CD14-positive monocyte (primary cell): ENCODE measurements around the gene MRRF. TPM values are rescaled to one million over a fixed set of nuclear protein-coding genes. Genes with fewer than 3 reads are reported as not detected.

Experiments
- DNase-seq, 3 donors: peaks; one replicate each; pipeline ENCODE4 v3.0.0-alpha.2; 2011 to 2022
- H2AFZ ChIP-seq: 2 replicates; pipeline ENCODE4 v1.6.0; 2012; ENCODE audit warnings: mild to moderate bottlenecking, low read depth, low read length, inconsistent platforms; ENCODE audit not compliant: insufficient read depth, poor library complexity, severe bottlenecking
- H3K27ac ChIP-seq, 2 donors: 1 replicate in 1 of 2; 2 replicates in 1 of 2; pipeline ENCODE4 v1.5.1; 2012 to 2013; ENCODE audit warnings: low read length in 2 of 2, control low read depth in 1 of 2, inconsistent platforms in 1 of 2, low read depth in 1 of 2, mild to moderate bottlenecking in 1 of 2
- H3K27me3 ChIP-seq, 2 donors: one replicate each; pipeline versions ENCODE4 v1.6.0 to v1.6.1; 2011 to 2013; ENCODE audit warnings: low read length in 2 of 2; ENCODE audit not compliant: control insufficient read depth in 2 of 2, insufficient read depth in 2 of 2
- H3K36me3 ChIP-seq, 2 donors: replicated peaks in 1 of 2; 1 replicate in 1 of 2; 2 replicates in 1 of 2; pipeline versions ENCODE4 v1.5.1 to v1.6.1; 2012 to 2013; ENCODE audit warnings: low read length in 2 of 2, control low read depth in 1 of 2, inconsistent platforms in 1 of 2, mild to moderate bottlenecking in 1 of 2; ENCODE audit not compliant: insufficient read depth in 2 of 2, control insufficient read depth in 1 of 2
- H3K4me1 ChIP-seq, 2 donors: 1 replicate in 1 of 2; 2 replicates in 1 of 2; pipeline versions ENCODE4 v1.5.1 to v1.6.1; 2012 to 2013; ENCODE audit warnings: low read length in 2 of 2, control low read depth in 1 of 2, inconsistent platforms in 1 of 2, mild to moderate bottlenecking in 1 of 2, moderate library complexity in 1 of 2; ENCODE audit not compliant: insufficient read depth in 2 of 2, control insufficient read depth in 1 of 2
- H3K4me2 ChIP-seq: replicated peaks from 2 replicates; pipeline ENCODE3; 2012; ENCODE audit warnings: low read length, moderate library complexity, mild to moderate bottlenecking; ENCODE audit not compliant: poor library complexity, severe bottlenecking; ENCODE audit errors: extremely low read depth
- H3K4me3 ChIP-seq, 3 experiments: fragments of 200-600 bp in 1 of 3; sonication (generic) in 1 of 3; replicated peaks in 1 of 3; 1 replicate in 2 of 3; 2 replicates in 1 of 3; pipeline ENCODE4 v1.5.1; 2011 to 2013; ENCODE audit warnings: low read length in 3 of 3, mild to moderate bottlenecking in 3 of 3, control low read depth in 2 of 3, low read depth in 2 of 3, inconsistent platforms in 1 of 3, moderate library complexity in 1 of 3
- H3K79me2 ChIP-seq: 2 replicates; pipeline ENCODE4 v1.6.0; 2012; ENCODE audit warnings: mild to moderate bottlenecking, control low read depth, inconsistent platforms, low read length, moderate library complexity; ENCODE audit not compliant: insufficient read depth
- H3K9ac ChIP-seq: 2 replicates; pipeline ENCODE4 v1.6.0; 2017; ENCODE audit warnings: low read length, mild to moderate bottlenecking; ENCODE audit not compliant: insufficient read depth, poor library complexity, severe bottlenecking
- H3K9me3 ChIP-seq, 2 donors: replicated peaks in 1 of 2; 1 replicate in 1 of 2; 2 replicates in 1 of 2; pipeline versions ENCODE4 v1.5.1 to v1.6.1; 2012 to 2013; ENCODE audit warnings: low read length in 2 of 2, control low read depth in 1 of 2; ENCODE audit not compliant: control insufficient read depth in 1 of 2, insufficient read depth in 1 of 2
- H4K20me1 ChIP-seq: 2 replicates; pipeline ENCODE4 v1.6.0; 2012; ENCODE audit warnings: mild to moderate bottlenecking, low read length, control low read depth, moderate library complexity; ENCODE audit not compliant: insufficient read depth
- H3K27ac Mint-ChIP-seq, 7 donors: one replicate each; pipeline ENCODE4 v1.8.0; 2020; ENCODE audit warnings: mild to moderate bottlenecking in 7 of 7, mixed read lengths in 7 of 7, moderate library complexity in 6 of 7, inconsistent platforms in 2 of 7
- H3K27me3 Mint-ChIP-seq, 3 donors: one replicate each; pipeline ENCODE4 v1.8.0; 2021 to 2022; ENCODE audit warnings: low read depth in 3 of 3, mild to moderate bottlenecking in 3 of 3, mixed read lengths in 3 of 3, moderate library complexity in 3 of 3, inconsistent platforms in 1 of 3
- H3K36me3 Mint-ChIP-seq, 2 donors: one replicate each; pipeline ENCODE4 v1.8.0; 2020; ENCODE audit warnings: mixed read lengths in 2 of 2, inconsistent platforms in 1 of 2, mild to moderate bottlenecking in 1 of 2
- H3K4me1 Mint-ChIP-seq: one replicate; pipeline ENCODE4 v1.8.0; 2020; ENCODE audit warnings: mild to moderate bottlenecking, mixed read lengths
- H3K4me3 Mint-ChIP-seq, 2 donors: one replicate each; pipeline ENCODE4 v1.8.0; 2020; ENCODE audit warnings: mild to moderate bottlenecking in 2 of 2, mixed read lengths in 2 of 2, moderate library complexity in 1 of 2
- H3K9me3 Mint-ChIP-seq, 7 donors: one replicate each; pipeline ENCODE4 v1.8.0; 2020 to 2022; ENCODE audit warnings: mixed read lengths in 7 of 7, mild to moderate bottlenecking in 6 of 7, moderate library complexity in 6 of 7, inconsistent platforms in 2 of 7
- CTCF ChIP-seq: fragments of 200-600 bp; IDR thresholded peaks from one replicate; pipeline ENCODE4 v1.8.0; 2022; ENCODE audit warnings: antibody characterized with exemption, mild to moderate bottlenecking
- WGBS: methylation state at CpG from one replicate; pipeline ENCODE4 v1.1.5; 2013; ENCODE audit warnings: missing lambda C conversion rate; ENCODE audit not compliant: insufficient coverage; 5-methylcytosine and 5-hydroxymethylcytosine counted together
- intact Hi-C, 2 donors: fragments of 100-400 bp; cut with micrococcal nuclease; formaldehyde crosslinking; loops; one replicate each; pipeline versions ENCODE4 v1.15.0 to v1.15.1; 2023
- polyA plus RNA-seq, 3 donors: library from polyadenylated mRNA; depleted of rRNA in 1 of 3; unstranded in 2 of 3; stranded (reverse) in 1 of 3; fragments of 300-500 nt in 2 of 3; fragments of >200 nt in 1 of 3; fragmentation: Illumina TruSeq in 2 of 3; gene quantifications; 1 replicate in 2 of 3; 2 replicates in 1 of 3; pipeline ENCODE4 v1.2.3, GENCODE V29; 2012 to 2021

Gene MRRF
- polyA plus RNA-seq, 3 donors: 16.0 to 34.4 (median 16.2) TPM

- H3K9ac ChIP-seq: no peak overlapping the region
- no peaks in the 10 kb centered on the region for H3K4me1 ChIP-seq
- H4K20me1 ChIP-seq: peaks cover 10% of the 10 kb centered on the region
- H3K4me2 ChIP-seq: no peak overlapping the region
- no peak for TF ChIP-seq CTCF
- no peaks in the 10 kb centered on the region for H3K9me3 ChIP-seq
- H3K27ac Mint-ChIP-seq: no peak overlapping the region
- no peak overlapping the region for H3K4me3 ChIP-seq
- H2AFZ ChIP-seq: no peak overlapping the region
- H3K36me3 ChIP-seq: peaks cover 92 to 100% of the 10 kb centered on the region in 2 donors
- intact Hi-C loops: no loop called here
- 100% methylated on average over 1 of the region's 3 CpGs for WGBS
- H3K4me1 Mint-ChIP-seq: no peaks in the 10 kb centered on the region
- no peak overlapping the region for H3K27ac ChIP-seq
- no peaks in the 10 kb centered on the region for H3K79me2 ChIP-seq
- no peak overlapping the region for H3K4me3 Mint-ChIP-seq
- no peaks in the 10 kb centered on the region for H3K9me3 Mint-ChIP-seq
- no peak for DNase-seq
- no peaks in the 10 kb centered on the region for H3K27me3 ChIP-seq
- H3K27me3 Mint-ChIP-seq: no peaks in the 10 kb centered on the region
- peaks cover 77 to 89% of the 10 kb centered on the region in 2 donors for H3K36me3 Mint-ChIP-seq
These were observed 18.0 kb upstream of the MRRF start for GRCh38 chr9:122246666-122247065.

DNA sequence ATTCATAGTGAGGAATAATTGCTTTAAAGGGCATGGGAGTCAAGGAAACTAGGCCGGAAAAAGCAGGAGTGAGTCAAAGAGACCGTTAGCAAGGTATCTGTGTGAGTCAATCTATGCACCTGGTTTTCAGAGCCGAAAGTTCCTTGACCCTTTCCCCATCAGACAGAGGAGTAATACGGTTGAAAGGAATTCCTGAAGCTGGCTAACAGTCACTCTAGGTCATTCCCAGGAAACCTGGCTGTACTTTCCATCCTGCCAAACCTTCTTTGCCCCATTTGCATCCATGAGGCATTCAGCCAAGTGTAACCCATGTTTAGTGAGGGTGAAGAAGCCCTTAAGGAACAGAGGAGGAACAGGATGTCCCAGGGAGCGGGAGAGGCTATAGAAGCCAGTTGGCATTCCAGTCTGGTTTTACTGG, 16.2 kb upstream of the MRRF start:
- WGBS: 97% methylated on average over 4 of the region's 5 CpGs
- no peaks in the 10 kb centered on the region for H3K9me3 ChIP-seq
- Mint-ChIP-seq H3K4me3 (no peak overlapping the region), H3K4me1 (no peaks in the 10 kb centered on the region), H3K36me3 (peaks cover 79 to 91% of the 10 kb centered on the region in 2 donors), H3K27ac (peak overlapping the region in 1 of 7 donors; percentile 68), H3K27me3 (no peaks in the 10 kb centered on the region), H3K9me3 (no peaks in the 10 kb centered on the region)
- no peaks in the 10 kb centered on the region for H3K79me2 ChIP-seq
- H3K4me3 ChIP-seq: no peak overlapping the region
- no peak overlapping the region for H3K4me2 ChIP-seq
- no peak overlapping the region for H2AFZ ChIP-seq
- no peaks in the 10 kb centered on the region for H3K27me3 ChIP-seq
- H3K36me3 ChIP-seq: peaks cover 92 to 100% of the 10 kb centered on the region in 2 donors
- no peak for TF ChIP-seq CTCF
- H3K9ac ChIP-seq: no peak overlapping the region
- no peak for DNase-seq
- intact Hi-C loops: no loop called here
- H4K20me1 ChIP-seq: peaks cover 26% of the 10 kb centered on the region
- no peak overlapping the region for H3K27ac ChIP-seq
- no peaks in the 10 kb centered on the region for H3K4me1 ChIP-seq
